AG04450 (cell line): Measurements from ENCODE around the gene TBL1Y. TPM values are rescaled to one million over a fixed set of nuclear protein-coding genes. Genes with fewer than 3 reads are reported as not detected.

Experiments used
- CTCF ChIA-PET: fragments of 300-600, 350-600 bp; formaldehyde crosslinking; extraction: SDS; loops from one replicate; lab custom pipeline; 2022; ENCODE audit warnings: antibody characterized with exemption, inconsistent platforms; lab: Charles Lee
- POLR2A ChIA-PET: fragments of 350-600 bp; formaldehyde crosslinking; extraction: SDS; loops from one replicate; lab custom pipeline; 2021; ENCODE audit warnings: antibody characterized with exemption, inconsistent platforms; lab: Yijun Ruan, JAX
- DNase-seq: peaks from one replicate; pipeline ENCODE4 v3.0.0-alpha.2; 2011; ENCODE audit warnings: low read depth, low spot score
- H3K27ac ChIP-seq: one replicate; pipeline ENCODE4 v1.5.1; 2012; ENCODE audit warnings: low read depth, low read length, control low read depth
- H3K27me3 ChIP-seq: one replicate; pipeline ENCODE4 v1.6.0; 2012; ENCODE audit warnings: low read length; ENCODE audit not compliant: control insufficient read depth, insufficient read depth
- H3K4me3 ChIP-seq: 2 replicates; pipeline ENCODE4 v1.5.1; 2011; ENCODE audit warnings: mild to moderate bottlenecking, low read depth, low read length, control low read depth
- H3K9me3 ChIP-seq: 2 replicates; pipeline ENCODE4 v1.5.1; 2012; ENCODE audit warnings: low read length; ENCODE audit not compliant: control insufficient read depth, insufficient read depth
- CTCF ChIP-seq: IDR thresholded peaks from 2 replicates; pipeline ENCODE4 v1.5.1; 2011; ENCODE audit warnings: low read depth, low read length, control low read depth, inconsistent platforms
- polyA plus RNA-seq: library from polyadenylated mRNA; depleted of rRNA; stranded (reverse); fragments of >200 nt; gene quantifications from 2 replicates; pipeline ENCODE4 v1.2.3, GENCODE V29; 2011

Gene TBL1Y
- polyA plus RNA-seq, 1 experiment, result not detected

- no peak overlapping the region for H3K27ac ChIP-seq
- DNase-seq, result no peak
- H3K9me3 ChIP-seq, result no peaks in the 10 kb centered on the region
- H3K4me3 ChIP-seq, result no peak overlapping the region
- ChIA-PET CTCF (no interaction called here), POLR2A (no interaction called here)
- TF ChIP-seq CTCF, result 0 out of 2 replicates have a peak, but pooled peaks have one; percentile 15
- H3K27me3 ChIP-seq, result no peaks in the 10 kb centered on the region
Observed at GRCh38 chrY:7092836-7093235, 182.3 kb downstream of the TBL1Y start.

- ChIA-PET POLR2A (no interaction called here), CTCF (no interaction called here)
- Histone ChIP-seq H3K27me3 (no peaks in the 10 kb centered on the region), H3K27ac (no peak overlapping the region), H3K9me3 (no peaks in the 10 kb centered on the region), H3K4me3 (no peak overlapping the region)
- no peak for TF ChIP-seq CTCF
- no peak for DNase-seq
Observed at GRCh38 chrY:7094365-7094764, 183.9 kb downstream of the TBL1Y start.

- no peak for DNase-seq
- Histone ChIP-seq H3K27me3 (no peaks in the 10 kb centered on the region), H3K4me3 (no peak overlapping the region), H3K9me3 (no peaks in the 10 kb centered on the region), H3K27ac (no peak overlapping the region)
- CTCF ChIA-PET, result no interaction called here
- no peak for TF ChIP-seq CTCF
- POLR2A ChIA-PET, result no interaction called here
Observed at GRCh38 chrY:7097021-7097420, 186.5 kb downstream of the TBL1Y start.

- CTCF ChIA-PET, result interaction anchor here (1.2 kb wide), 1 partner anchor 15 kb away, joined by 4 read pairs; no protein-coding TSS in a partner anchor
- TF ChIP-seq CTCF, result no peak
- POLR2A ChIA-PET, result no interaction called here
- Histone ChIP-seq H3K27ac (no peak overlapping the region), H3K4me3 (no peak overlapping the region), H3K27me3 (no peaks in the 10 kb centered on the region), H3K9me3 (no peaks in the 10 kb centered on the region)
- DNase-seq, result no peak
Observed at GRCh38 chrY:7099742-7100141, 189.2 kb downstream of the TBL1Y start.

- Histone ChIP-seq H3K4me3 (no peak overlapping the region), H3K27ac (no peak overlapping the region), H3K9me3 (no peaks in the 10 kb centered on the region), H3K27me3 (no peaks in the 10 kb centered on the region)
- ChIA-PET CTCF (no interaction called here), POLR2A (no interaction called here)
- DNase-seq, result no peak
- no peak for TF ChIP-seq CTCF
Observed at GRCh38 chrY:7102680-7103079, 192.2 kb downstream of the TBL1Y start.
